ENCODE measurements around the gene PKP1.

- TF ChIP-seq, protein P1, sequence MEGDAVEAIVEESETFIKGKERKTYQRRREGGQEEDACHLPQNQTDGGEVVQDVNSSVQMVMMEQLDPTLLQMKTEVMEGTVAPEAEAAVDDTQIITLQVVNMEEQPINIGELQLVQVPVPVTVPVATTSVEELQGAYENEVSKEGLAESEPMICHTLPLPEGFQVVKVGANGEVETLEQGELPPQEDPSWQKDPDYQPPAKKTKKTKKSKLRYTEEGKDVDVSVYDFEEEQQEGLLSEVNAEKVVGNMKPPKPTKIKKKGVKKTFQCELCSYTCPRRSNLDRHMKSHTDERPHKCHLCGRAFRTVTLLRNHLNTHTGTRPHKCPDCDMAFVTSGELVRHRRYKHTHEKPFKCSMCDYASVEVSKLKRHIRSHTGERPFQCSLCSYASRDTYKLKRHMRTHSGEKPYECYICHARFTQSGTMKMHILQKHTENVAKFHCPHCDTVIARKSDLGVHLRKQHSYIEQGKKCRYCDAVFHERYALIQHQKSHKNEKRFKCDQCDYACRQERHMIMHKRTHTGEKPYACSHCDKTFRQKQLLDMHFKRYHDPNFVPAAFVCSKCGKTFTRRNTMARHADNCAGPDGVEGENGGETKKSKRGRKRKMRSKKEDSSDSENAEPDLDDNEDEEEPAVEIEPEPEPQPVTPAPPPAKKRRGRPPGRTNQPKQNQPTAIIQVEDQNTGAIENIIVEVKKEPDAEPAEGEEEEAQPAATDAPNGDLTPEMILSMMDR (IDR thresholded peaks at IDR 0.05; ENCODE audit: low read depth, low read length, poor library complexity, severe bottlenecking): no peak
- no peak for TF ChIP-seq EZH2phosphoT487 (IDR thresholded peaks at IDR 0.05; ENCODE audit: borderline replicate concordance, low read length)
Observed at GRCh38 chr1:201353186-201353940, 70.1 kb downstream of the PKP1 start.

All from DOHH2 (cell line).